Activated CD4-positive, alpha-beta T cell treated with anti-CD3 and anti-CD28 coated beads, Interleukin-2, Interleukin-4, amounts not matched to agents 100 ng/mL and 50 ng/mL, durations not matched to agents 16 hours and 8 hours (primary cell): ENCODE data around the gene TMEM213.

Experiments used
- DNase-seq: peaks from one replicate; pipeline ENCODE4 v3.0.0-alpha.2; 2020; ENCODE audit warnings: low spot score

The TMEM213 gene, protein sequence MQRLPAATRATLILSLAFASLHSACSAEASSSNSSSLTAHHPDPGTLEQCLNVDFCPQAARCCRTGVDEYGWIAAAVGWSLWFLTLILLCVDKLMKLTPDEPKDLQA

DNA sequence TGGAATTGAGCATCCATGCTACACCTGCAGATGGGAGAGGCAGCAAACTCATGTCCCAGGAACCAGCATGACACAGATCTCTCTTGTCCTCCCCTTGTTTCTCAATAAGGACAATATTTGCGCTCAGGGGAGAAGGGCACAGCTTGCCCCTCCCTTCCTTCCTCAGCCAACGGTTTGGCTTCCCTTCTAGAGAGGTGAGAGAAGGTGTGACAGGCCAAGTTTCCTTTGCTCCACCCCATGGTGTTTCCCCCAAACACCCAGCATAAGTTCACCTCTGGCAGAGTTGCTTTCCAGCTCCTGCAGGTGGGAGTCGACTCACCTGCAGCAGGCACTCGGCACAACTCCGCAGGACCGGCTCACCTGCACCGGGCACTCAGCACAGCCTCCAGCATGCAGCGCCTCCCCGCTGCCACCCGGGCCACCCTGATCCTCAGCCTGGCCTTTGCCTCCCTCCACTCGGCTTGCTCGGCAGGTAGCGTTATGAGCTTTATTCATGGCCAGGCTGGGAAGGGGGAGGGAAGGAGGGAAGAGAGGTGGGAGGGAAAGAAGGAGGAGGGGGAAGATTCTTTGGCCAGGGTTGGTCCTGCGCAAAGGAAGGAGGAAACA, at the start of gene TMEM213, which contains the start of gene ATP6V0A4:
Gene TMEM213 (plus strand): TSS at position 280 of the 606 bp plus-strand sequence. CDS start 111 bp downstream, at position 391.
Gene ATP6V0A4 (minus strand): TSS at position 482 of the 606 bp plus-strand sequence. CDS start 26,949 bp downstream, outside the sequence.
- no peak for DNase-seq

DNA sequence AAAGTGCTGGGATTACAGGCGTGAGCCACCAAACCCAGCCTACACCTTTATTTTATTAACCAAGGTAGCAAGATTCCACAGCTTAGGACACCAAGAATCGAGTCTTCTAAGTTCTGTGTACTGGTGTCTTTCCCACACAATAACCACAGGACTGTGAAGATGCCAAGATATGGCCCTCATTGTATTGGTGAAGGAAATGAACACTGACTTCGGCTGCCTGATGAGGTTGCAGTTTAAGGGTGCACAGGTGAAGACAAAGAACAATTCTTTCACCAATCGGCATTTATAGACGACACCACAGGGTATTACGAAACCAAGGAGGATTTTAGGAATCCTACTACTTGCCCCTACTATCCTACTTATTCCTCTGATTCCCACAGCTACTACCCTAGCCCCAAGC, 49.1 kb upstream of the TMEM213 start:
- DNase-seq = no peak

DNA sequence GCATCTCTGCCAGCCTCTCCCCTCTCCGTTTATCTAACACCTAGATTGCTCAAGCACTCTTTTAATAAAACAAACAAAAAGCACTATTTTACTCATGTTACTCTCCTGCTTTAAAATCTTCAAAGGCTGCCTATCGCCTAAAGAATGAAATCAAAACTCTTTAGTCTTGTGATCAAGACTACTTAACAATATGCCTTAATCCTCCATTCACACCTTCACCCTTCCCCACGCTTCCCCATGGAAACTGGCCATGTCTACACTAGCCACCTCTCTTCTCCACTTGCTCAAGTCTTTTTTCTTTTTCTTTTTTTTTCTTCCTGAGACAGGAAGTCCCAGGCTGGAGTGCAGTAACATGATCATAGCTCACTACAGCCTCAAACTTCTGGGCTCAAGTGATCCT, 47.8 kb upstream of the TMEM213 start:
- no peak for DNase-seq

DNA sequence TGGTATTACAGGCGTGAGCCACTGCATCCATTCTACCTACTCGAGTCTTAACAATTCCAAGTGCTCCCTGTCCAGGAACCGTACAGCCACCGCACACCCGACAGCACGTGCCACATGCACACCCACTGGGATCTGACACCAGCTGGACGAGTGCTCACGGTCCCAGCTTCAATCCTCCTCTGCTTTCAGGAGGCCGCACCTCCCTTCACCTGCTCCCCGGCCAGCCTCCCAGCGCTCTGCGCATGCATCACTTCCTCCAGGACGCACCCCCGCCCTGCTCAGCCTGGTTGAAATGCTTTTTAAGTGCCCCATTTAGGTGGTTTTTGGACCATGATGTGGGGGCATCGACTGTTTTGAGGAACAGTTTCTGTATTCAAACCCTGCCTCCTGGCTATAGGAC, 47.3 kb upstream of the TMEM213 start:
- DNase-seq = no peak

DNA sequence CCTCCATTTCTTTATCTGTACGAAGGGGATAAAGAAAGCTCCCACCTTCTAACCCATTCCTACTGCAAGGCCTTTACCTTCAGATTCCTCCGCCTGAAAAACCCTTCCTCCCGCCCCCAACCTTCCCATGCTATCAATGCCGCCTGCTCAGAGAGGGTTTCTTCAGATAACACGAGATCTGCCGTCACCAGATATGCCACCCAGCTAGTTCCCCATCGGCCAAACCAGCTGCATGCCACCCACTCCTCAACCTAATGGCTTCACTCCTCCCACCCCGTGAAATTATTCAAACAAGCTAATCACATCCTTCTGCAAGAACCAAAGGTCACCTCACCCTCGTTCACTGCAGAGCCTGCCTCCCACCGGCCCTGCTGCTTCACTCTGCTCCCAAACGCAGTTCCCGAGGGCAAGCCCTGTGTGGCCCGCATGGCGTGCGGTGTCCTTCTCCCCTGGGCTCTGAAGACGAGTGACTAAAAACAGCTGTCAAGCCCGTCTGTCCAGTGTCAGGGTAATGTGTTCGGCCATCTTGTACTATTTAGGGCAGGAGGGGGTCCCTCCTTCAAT, 46.8 kb upstream of the TMEM213 start:
- DNase-seq = no peak

DNA sequence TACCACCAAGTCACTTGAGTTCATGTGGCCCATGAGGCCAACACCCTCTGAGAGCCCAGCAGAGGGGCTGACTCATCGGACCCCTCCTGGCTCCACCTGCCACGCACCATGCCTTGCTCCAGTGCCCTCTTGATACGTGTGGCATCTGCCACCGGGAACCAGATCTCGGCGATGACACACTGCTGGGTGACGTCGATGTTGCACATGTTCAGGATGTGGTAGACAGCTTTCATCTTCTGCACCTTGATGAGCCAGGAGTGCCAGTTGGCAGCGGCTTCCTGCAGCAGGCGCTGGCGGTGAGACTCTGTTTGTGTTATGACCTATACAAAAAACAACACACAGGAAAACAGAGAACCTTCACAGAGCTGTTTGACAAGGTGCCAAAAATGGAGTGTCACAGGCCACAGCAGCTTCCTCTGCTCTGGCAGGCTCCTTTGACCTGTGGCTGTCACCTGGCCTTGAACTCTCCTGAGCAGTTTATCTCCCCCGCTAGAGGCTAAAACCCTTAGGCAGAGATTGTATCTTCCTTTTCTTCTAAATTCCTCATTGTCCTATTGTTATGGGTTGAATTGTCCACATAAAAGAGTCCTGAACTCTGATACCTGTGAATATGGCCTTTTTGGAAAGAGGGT, 45.2 kb upstream of the TMEM213 start:
- peak; percentile 95 for DNase-seq

DNA sequence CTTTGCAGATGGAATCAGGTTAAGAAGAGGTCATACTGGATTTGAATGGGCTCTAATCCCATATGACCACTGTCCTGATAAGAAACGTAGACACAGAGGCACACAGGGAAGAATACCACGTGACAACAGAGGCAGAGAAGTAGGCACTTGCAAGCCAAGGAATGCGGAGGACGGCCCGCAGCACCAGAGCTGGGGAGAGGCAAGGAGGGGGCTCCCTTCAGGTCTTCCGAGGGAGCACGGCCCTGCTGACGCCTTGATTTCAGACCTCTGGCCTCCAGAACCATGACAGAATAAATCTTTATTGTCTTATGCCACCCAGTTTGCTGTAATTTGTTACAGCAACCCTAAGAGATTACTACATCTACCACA, 44.7 kb upstream of the TMEM213 start:
- no peak for DNase-seq

DNA sequence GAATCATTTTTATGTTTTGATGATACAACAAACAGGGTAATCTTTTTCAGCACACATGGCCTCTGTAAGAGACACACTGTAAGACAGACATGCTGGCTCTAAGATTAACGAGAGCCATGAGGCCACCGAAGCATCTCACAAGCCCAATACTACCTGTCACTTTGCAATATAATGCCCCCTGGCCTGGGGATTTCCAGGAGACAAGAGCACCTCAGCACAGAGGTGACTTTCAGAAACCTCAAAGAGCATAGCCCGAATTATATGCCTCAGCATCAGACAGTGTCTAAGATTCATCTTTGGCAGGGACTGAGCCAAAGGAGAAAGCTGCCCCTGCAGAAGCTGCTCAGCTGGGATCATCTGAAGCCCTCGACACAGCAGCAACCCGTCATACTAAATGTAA, 44.2 kb upstream of the TMEM213 start:
- DNase-seq = no peak

DNA sequence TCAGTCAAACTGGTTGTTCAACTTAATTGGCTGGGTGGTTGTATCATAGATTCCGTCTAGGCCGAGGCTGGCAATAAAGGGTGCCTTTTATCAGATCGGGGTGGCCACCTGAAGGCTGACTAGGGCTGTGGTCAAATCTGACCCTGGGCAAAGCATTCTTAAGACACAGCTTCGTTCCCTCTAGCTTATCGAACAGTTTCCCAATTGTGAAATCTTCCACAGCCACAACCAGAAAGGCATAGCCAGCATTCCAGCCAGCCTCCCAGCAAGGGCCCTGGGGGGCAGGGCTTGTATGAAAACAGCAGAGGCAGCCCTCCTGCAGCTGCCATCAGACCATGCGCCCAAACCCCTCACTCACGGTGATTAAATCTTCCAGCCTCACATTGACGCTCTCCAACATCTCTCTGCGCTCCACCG, 42.5 kb upstream of the TMEM213 start:
- no peak for DNase-seq

DNA sequence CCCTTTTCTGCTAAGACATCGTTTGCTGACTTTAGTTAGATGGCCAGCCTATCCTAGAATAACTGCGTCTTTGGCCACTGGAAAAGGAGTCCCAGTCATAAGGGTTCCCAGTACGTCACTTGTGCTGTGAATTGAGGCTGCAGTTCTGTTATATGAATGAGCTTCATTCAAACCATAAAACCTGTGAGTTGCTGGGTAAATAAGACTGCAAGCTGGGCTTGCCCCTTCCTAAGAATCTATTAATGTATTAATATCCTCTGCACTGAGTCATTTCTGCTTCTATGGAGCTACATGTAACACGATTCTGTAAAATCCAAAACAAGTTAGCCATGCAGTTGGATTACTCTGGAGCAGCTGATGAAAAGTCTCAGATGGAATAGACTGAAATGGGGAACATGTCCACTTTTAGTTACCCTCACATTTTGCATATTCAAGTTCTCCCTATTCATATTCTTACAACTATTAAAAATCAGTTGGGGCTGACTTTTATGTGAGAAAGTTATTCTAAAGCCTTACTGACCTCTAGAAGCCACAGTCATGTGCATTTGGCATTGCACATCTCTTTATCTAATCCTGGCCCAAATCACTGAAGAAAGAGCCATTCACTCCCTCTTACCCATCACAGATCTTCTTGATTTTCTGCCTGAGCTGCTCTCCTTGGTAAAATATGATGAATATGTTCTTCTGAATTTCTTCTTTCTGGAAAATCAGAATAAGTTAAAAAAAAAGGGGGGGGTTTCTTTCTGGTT, 41.8 kb upstream of the TMEM213 start:
- DNase-seq = no peak

DNA sequence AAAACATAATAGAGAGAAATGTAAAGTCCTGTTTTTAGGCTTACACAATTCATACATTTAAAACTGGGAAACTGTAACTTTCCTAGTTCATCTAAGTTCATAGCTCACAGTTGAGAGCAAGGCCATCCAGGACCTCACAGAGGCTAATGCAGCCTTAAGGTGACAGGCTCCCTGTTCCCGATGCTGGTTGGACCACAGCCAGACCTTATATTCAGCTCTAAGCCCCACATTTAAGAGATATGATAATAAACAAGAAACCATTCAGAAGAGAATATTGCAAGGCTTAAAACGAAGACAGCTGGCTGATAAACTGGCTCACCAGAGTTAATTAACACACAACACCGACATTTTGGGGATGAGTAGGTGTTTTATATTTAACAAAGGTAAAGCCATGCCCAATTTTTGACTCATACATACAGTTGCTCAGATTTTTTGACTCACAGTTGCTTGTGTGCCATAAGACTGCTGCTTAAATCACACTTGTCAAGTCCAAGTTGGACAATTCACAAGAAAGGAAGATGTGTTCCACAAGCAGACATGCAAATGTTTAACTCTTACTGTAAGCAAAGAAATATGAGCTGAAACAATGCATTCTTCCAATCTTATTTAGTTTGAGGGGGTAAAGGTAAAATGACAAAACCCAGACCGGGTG, 41.1 kb upstream of the TMEM213 start:
- DNase-seq = no peak

DNA sequence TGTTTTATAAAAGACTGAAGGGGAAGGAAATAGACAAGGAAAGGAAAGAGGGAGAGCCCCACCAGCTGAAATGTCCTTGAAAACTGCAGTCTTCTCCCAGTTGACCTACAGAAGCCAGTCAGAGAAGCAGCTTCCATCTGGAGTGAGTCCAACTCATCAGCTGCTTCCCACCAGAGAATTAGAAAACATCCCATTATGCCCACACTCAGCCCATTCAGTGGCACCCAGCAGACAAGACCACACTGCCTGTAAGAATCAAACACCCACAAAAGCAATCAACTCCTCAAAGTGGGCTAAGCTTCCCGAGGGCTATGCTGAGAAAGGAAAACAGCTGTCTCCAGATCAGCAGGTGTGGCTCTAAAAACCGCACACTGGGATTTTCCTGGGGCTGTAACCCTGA, 29.6 kb upstream of the TMEM213 start:
- DNase-seq = no peak

DNA sequence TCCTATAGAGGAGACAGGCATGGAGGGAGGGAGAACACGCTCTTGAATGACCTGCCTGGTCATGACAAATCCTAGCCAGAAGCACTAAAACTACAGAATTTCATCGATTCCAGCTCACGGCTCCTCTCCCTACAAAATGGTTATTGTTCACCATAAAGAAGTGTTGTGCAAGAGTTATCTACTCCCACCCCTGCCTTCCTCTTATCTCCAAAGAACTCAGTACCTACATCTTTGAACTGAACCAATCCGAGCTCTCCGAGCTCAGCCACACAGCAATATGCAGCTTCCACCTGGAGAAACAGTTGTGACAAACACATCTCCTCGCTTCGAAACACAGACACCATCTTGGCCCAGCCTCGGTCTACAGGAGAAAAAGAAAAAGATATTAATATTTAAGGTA, 26.9 kb upstream of the TMEM213 start:
- no peak for DNase-seq

DNA sequence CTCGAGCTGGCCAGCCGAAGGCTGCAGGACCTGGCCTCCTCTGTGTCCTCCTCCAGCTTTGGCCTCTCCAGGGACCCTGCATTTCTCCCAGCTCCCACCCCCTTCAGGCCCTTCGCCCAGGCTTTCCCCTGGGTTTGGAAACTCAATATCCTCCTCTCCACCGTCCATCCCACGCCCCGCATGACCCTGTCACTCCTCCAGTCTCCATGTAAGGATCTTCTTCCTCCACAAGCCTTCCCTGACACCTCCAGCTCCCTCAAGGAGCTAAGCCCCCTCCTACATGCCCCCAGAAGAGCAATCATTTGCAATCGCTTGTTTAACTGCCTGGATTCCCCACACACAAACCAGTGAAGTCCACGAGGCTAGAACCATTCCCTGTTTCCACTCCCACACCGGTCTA, 24.6 kb upstream of the TMEM213 start:
- DNase-seq = no peak

DNA sequence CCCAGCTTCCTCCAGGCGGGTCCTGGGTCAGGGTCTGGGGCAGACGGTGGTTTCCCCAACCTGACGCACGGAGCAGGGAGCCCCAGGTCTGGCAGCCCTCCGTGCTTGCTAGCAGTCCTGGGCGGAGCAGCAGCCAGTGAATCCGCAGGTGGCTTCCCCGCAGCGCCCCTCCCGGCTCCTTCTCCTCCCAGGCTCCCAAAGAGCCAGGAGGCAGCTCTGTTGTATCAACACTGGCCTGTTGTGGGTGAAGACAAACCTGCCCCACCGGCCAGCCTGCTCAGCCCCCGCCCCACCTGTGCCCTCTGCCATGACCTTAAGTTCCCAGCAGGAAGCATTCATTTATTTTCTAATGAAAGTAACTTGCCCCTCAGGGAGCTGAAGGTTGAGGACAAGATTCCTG, 24.0 kb upstream of the TMEM213 start:
- DNase-seq = no peak

DNA sequence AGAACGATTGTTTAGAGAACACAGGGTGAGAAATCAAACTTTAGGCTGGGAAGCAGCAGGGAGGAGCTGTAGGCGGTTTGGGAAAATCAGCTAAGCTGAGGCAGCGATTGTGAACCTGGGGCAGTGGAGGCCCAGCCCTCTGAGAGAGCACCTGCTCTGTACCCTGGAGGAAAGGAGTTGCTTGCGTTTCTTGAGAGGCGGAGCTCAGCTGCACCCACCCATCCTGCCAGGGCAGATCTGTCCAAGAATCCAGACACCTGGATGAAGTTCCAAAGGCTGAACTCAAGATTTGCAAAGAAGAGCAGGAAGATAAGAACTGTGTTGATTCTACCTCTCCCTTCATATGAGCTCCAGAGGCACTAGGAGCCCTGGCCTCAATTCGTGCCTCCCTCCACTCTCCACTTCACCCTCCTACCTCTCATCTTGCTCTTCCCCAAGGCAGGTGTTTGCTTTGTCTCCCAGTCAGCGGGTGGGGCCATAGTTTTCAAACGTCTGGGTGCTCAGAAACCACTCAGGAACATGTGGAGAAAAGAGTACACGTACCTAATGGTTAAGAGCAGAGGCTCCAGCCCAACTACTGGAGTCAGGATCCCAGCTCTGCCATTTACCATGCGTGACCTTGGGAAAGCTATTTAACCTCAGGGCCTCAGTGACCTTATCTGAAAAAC, 21.5 kb upstream of the TMEM213 start:
- no peak for DNase-seq

DNA sequence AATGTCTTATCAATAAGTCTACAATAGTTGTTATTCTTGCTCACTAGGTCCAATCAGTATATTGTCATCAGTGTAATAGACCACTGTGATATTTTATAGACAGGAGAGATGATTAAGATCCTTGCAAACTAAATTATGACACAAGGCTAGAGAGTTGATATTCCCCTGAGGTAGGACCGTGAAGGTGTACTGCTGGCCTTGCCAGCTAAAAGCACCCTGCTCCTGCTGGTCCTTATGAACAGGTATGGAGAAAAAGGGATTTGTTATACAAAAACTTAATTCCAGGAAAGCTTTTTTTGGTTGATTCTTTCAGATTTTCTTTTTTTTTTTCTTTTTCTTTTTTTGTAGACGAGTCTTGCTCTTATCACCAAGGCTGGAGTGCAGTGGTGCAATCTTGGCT, 16.8 kb upstream of the TMEM213 start:
- no peak for DNase-seq

DNA sequence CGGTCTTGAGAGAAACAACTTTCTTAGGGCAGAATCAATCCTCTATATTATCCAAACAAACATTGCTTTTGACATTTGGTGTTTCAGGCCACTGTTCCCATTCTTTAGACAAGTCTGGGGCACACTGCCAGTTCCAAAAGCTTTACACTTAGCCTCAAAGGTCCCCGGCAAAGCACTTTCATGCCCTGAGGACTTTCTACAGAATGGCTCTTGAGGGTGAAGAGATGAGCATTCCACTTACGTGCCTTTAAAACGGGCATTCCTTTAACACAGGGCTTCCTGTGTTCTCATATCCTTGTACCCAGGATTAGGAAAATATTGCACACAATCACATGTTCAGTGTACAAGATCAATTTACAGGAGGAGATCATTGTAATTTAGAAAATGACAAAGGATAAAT, 13.1 kb upstream of the TMEM213 start:
- DNase-seq = no peak

DNA sequence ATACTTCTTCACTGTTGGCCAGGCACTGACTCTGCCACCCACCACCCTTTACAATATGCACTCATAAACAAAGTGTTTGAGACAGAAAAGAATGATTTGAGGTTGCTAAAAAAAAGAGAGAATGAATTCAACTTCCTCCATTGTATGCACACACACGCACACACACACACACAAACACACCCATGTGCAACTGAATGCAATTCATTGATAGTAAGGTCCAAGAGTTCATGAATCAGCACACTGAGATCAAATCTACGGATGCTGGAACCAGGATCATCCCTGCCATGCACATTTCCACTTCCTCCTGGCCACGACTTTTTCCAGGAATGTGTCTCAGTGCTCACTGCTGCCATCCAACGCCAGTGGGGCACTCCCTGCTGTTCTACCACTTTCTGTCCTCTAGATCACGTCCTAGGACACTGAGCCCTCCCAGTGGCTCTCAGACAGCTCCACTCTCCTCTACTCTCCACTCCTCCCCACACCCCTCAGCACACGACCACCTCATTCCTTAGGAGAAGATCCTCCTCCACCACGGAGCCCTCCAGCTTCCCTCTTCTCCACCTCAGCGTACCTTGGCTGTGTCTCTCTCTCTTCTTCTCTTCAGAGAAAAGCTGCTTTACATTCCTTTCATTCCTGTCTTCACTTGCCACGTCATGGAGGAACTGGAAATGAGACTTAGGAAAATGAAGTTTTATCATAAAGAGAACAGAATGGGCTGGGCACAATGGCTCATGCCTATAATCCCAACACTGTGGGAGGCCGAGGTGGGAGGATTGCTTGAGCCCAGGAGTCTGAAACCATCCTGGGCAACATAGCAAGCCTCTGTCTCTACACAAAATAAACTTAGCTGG, 12.0 kb upstream of the TMEM213 start:
- DNase-seq = no peak

DNA sequence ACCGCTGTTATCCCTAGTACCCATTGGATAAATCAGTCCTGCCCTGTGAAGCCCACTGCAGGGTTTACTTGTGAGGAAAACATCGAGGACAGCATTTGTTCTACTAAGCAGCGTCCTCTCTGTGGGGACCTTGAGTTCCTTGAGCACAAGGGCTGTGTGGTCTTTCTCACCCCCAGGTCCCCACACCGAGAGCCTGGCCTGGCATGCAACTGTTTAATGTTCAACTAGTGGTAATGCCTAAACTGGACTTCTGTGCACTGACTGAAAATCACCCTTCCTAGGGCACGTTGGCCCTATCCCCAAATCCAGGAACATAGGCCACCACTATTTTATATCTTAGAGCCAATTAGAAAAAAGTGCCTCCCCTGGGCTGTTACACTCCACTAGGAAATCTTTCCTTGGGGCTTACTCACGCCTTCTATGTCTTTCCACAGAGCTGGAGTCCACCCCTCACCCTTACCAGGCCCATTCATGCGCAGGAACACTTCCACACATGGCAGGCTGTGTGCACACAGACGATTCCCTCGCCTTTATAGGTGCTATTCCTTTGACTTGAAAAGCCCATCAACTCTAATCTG, 1.7 kb upstream of the TMEM213 start:
- DNase-seq = no peak
